Measurements from ENCODE around the gene GCFC2.

GCFC2 gene

GRCh38 chr2:75614162-75614651 is 96.5 kb downstream of the GCFC2 start:
- in situ Hi-C loops (cut with MboI; ENCODE audit: low pct_unique_long_range_greater_than_20kb, low sequenced_read_pairs, unreplicated experiment): loop anchor here (25.0 kb wide), 3 partner anchors 152 to 702 kb away; no protein-coding TSS in a partner anchor
- no peak for TF ChIP-seq CTCF (IDR thresholded peaks at IDR 0.05; ENCODE audit: extremely low read depth, insufficient read depth, missing control alignments)
- no peak for DNase-seq (ENCODE audit: low spot score)

GRCh38 chr2:75612862-75613243 is 97.9 kb downstream of the GCFC2 start:
- in situ Hi-C loops (cut with MboI; ENCODE audit: low pct_unique_long_range_greater_than_20kb, low sequenced_read_pairs, unreplicated experiment): loop anchor here (25.0 kb wide), 3 partner anchors 151 to 701 kb away; no protein-coding TSS in a partner anchor
- no peak for TF ChIP-seq CTCF (IDR thresholded peaks at IDR 0.05; ENCODE audit: extremely low read depth, insufficient read depth, missing control alignments)
- DNase-seq (ENCODE audit: low spot score): no peak

All from GM13977 (cell line).